Vagina (tissue), 2 donors: ENCODE data around the gene CCDC57.

ENCODE experiments used
- POLR2AphosphoS5 ChIP-seq, 2 donors: sonication (generic); formaldehyde crosslinking; IDR thresholded peaks; one replicate each; pipeline ENCODE4 v1.9.0; 2017; ENCODE audit warnings: antibody characterized with exemption in 2 of 2, mild to moderate bottlenecking in 2 of 2, low read depth in 1 of 2; ENCODE audit not compliant: insufficient read depth in 1 of 2
- TF ChIP-seq, protein P1 (sequence below), 3 experiments: fragments of 450-650 bp in 2 of 3; fragments of 200-600 bp in 1 of 3; sonication (generic) in 1 of 3; IDR thresholded peaks; one replicate each; pipeline ENCODE4 v1.5.1; 2017 to 2019; ENCODE audit warnings: antibody characterized with exemption in 3 of 3, mild to moderate bottlenecking in 2 of 3, moderate library complexity in 2 of 3

DNA sequence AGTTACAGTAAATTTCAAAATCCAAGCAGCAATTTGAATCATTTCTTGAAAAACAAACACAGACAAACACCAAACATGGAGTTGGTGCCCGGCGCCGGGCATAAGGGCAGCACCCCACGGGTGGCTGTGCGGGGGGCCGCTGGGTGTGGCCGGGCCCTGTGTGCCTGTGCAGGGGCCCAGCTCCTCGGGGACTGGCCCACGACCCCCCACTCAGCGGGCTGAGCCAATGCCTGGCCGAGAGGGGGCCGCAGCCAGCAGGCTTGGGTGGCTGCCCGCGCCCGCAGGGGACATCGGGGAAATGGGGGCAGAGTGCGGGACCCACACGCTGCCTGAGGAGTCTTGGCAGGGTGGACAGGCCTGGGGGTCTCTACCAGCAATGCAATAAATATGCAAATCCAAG lies 134.2 kb downstream of the CCDC57 start:
- TF ChIP-seq, protein P1, sequence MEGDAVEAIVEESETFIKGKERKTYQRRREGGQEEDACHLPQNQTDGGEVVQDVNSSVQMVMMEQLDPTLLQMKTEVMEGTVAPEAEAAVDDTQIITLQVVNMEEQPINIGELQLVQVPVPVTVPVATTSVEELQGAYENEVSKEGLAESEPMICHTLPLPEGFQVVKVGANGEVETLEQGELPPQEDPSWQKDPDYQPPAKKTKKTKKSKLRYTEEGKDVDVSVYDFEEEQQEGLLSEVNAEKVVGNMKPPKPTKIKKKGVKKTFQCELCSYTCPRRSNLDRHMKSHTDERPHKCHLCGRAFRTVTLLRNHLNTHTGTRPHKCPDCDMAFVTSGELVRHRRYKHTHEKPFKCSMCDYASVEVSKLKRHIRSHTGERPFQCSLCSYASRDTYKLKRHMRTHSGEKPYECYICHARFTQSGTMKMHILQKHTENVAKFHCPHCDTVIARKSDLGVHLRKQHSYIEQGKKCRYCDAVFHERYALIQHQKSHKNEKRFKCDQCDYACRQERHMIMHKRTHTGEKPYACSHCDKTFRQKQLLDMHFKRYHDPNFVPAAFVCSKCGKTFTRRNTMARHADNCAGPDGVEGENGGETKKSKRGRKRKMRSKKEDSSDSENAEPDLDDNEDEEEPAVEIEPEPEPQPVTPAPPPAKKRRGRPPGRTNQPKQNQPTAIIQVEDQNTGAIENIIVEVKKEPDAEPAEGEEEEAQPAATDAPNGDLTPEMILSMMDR (IDR thresholded peaks at IDR 0.05), result no peak
- TF ChIP-seq POLR2AphosphoS5 (IDR thresholded peaks at IDR 0.05; ENCODE audit: insufficient read depth in 1 of 2, low read depth in 1 of 2), result no peak
